C4-2B (cell line): ENCODE data around the gene KRT76.

ENCODE experiments used
- ZFX ChIP-seq: fragments of 450-650 bp; IDR thresholded peaks from 2 replicates; pipeline ENCODE4 v1.6.1; 2017
- TF ChIP-seq, protein P1 (sequence below): fragments of 450-650 bp; conservative IDR thresholded peaks from 2 replicates; pipeline ENCODE4 v1.5.1; 2017; ENCODE audit warnings: mild to moderate bottlenecking

DNA sequence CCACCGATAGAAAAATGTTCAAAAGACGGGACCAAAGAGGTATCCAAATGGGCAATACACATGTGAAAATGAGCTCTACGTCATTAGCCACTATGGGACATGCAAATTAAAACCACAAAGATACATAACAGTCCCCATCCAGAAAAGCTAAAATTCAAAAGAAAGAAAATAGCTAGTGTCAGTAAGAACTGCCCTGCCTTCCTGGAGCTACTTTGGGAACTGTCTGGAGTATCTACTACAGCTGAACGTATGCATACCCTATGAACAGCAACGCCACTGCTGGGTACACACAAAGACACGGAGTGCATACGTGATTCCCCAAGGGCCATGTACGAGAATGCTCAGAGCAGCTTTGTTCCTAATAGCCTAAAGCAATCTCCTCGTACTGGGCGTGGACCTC, 48.0 kb downstream of the KRT76 start:
- TF ChIP-seq, protein P1, sequence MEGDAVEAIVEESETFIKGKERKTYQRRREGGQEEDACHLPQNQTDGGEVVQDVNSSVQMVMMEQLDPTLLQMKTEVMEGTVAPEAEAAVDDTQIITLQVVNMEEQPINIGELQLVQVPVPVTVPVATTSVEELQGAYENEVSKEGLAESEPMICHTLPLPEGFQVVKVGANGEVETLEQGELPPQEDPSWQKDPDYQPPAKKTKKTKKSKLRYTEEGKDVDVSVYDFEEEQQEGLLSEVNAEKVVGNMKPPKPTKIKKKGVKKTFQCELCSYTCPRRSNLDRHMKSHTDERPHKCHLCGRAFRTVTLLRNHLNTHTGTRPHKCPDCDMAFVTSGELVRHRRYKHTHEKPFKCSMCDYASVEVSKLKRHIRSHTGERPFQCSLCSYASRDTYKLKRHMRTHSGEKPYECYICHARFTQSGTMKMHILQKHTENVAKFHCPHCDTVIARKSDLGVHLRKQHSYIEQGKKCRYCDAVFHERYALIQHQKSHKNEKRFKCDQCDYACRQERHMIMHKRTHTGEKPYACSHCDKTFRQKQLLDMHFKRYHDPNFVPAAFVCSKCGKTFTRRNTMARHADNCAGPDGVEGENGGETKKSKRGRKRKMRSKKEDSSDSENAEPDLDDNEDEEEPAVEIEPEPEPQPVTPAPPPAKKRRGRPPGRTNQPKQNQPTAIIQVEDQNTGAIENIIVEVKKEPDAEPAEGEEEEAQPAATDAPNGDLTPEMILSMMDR = no peak
- TF ChIP-seq ZFX = no peak
